Measurements from ENCODE around the gene ARMC5. TPM values are rescaled to one million over a fixed set of nuclear protein-coding genes. Genes with fewer than 3 reads are reported as not detected.

ARMC5 gene
- total RNA-seq, 1 experiment from 2014 or later: 10.1 TPM

DNA sequence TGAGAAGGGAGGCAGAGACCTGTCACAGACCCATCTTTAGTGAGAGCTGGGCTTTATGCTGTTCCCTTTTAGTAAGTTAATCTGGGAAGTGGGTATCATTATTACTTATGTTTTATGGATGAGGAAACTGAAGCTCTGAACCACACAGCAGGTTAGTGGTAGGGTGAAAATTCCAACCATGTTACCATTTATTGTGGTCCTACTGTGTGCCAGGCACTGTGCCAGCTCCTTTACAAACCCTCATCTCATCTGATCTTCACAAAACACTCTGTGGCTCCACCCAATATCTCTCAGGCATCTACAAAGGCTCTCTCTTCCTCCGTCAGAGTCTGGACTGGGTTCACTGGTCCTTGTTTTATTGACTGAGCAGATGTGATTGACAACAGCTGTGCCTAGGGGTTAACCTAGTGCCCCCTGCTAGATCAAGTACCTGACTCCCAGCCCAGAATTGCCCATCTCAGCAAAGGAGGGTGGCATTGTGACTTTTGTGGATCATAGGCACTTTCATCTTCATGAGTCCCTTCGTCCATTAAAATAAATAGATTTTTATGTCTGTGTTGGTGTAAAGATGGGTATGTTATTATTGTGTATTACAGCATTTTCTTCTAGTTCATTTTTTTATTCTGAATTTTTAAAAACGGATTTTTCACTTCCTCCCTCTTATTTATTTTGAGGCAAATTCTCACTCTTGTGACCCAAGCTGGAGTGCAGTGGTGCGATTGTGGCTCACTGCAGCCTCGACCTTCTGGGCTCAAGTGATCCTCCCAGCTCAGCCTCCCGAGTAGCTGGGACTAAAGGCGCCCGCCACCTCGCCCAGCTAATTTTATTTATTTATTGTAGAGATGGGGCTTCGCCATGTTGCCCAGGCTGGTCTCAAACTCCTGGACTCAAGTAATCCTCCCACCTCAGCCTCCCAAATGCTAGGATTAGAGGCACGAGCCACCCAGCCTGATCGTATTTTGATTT, 15.8 kb downstream of the ARMC5 start:
- TF ChIP-seq CTCF (IDR thresholded peaks at IDR 0.05; ENCODE audit: unreplicated experiment): no peak
- CTCF ChIA-PET: interaction anchor here (0.7 to 3.5 kb wide), 5 partner anchors 10 to 90 kb away, joined by 3 to 14 read pairs (median 3); no protein-coding TSS in a partner anchor
- no peak overlapping the region for H3K4me3 Mint-ChIP-seq (ENCODE audit: unreplicated experiment)
- no peak for DNase-seq (ENCODE audit: unreplicated experiment)
- no peak overlapping the region for H3K27ac Mint-ChIP-seq (ENCODE audit: low read depth, unreplicated experiment)
- intact Hi-C loops (cut with micrococcal nuclease): no loop called here
- peaks cover under 1% of the 10 kb centered on the region for H3K27me3 Mint-ChIP-seq (ENCODE audit: insufficient read depth, unreplicated experiment)
- H3K9me3 Mint-ChIP-seq (ENCODE audit: unreplicated experiment): no peaks in the 10 kb centered on the region
- BruUV-seq (replicated peaks): no TSS peak
- POLR2A ChIA-PET: no interaction called here
- peaks cover 11% of the 10 kb centered on the region for H3K36me3 Mint-ChIP-seq (ENCODE audit: insufficient read depth, unreplicated experiment)
- H3K4me1 Mint-ChIP-seq (ENCODE audit: insufficient read depth, unreplicated experiment): peaks cover 22% of the 10 kb centered on the region

DNA sequence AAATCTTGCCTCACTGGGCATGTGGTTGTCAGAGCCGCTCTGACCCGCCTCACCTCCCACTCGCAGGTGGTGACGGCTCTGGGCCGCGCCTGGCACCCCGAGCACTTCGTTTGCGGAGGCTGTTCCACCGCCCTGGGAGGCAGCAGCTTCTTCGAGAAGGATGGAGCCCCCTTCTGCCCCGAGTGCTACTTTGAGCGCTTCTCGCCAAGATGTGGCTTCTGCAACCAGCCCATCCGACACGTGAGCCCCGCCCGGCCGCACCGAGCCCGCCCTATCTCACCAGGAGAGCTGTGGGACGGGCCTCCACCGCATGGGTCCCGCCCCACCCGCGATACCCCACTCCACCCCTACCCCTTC, 16.6 kb downstream of the ARMC5 start:
- Mint-ChIP-seq H3K27ac (ENCODE audit: low read depth, unreplicated experiment) (no peak overlapping the region), H3K36me3 (ENCODE audit: insufficient read depth, unreplicated experiment) (peaks cover 11% of the 10 kb centered on the region), H3K4me1 (ENCODE audit: insufficient read depth, unreplicated experiment) (peaks cover 22% of the 10 kb centered on the region), H3K9me3 (ENCODE audit: unreplicated experiment) (no peaks in the 10 kb centered on the region), H3K27me3 (ENCODE audit: insufficient read depth, unreplicated experiment) (peaks cover 9% of the 10 kb centered on the region), H3K4me3 (ENCODE audit: unreplicated experiment) (no peak overlapping the region)
- CTCF ChIA-PET: interaction anchor here (0.5 to 3.5 kb wide), 2 partner anchors 15 to 823 kb away, joined by 3 to 14 read pairs; no protein-coding TSS in a partner anchor
- no peak for DNase-seq (ENCODE audit: unreplicated experiment)
- no peak for TF ChIP-seq CTCF (IDR thresholded peaks at IDR 0.05; ENCODE audit: unreplicated experiment)
- POLR2A ChIA-PET: no interaction called here
- intact Hi-C loops (cut with micrococcal nuclease): no loop called here
- BruUV-seq (replicated peaks): no TSS peak

DNA sequence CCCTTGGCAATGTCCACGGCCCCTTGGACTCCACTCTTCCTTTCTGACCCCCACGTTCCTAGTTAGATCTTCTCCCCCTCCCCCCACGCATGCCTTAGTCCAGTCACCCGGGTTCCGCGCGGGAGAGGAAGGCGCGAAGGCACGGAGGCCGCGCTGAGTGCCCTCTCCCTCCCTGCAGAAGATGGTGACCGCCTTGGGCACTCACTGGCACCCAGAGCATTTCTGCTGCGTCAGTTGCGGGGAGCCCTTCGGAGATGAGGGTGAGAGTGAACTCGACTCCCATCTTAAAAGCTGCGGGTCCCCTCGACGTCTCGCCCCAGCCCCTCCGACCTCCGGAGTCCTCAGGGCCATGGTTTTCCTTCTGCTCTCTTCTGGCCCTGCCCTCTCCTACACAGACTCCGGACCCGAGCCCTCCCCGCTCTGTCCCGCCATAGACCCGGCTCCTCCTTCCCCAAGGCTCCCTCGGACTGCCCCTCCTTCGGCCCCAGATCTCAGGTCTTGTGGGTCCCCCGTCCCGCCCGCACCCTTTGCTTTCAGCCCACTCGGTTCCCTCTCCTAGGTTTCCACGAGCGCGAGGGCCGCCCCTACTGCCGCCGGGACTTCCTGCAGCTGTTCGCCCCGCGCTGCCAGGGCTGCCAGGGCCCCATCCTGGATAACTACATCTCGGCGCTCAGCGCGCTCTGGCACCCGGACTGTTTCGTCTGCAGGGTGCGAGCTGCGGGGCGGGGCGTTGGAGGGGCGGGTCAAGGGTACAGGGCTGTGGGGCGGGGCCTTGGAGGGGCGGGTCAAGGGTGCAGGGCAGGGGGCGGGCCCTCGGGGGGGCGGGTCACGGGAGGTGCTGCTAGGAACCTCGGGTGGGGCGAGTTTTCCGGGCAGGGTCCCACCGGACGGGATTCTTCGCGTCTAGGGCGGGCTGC, 17.3 kb downstream of the ARMC5 start:
- BruUV-seq (replicated peaks): no TSS peak
- Mint-ChIP-seq H3K9me3 (ENCODE audit: unreplicated experiment) (no peaks in the 10 kb centered on the region), H3K27me3 (ENCODE audit: insufficient read depth, unreplicated experiment) (peaks cover 13% of the 10 kb centered on the region), H3K4me3 (ENCODE audit: unreplicated experiment) (no peak overlapping the region), H3K36me3 (ENCODE audit: insufficient read depth, unreplicated experiment) (peaks cover 11% of the 10 kb centered on the region), H3K4me1 (ENCODE audit: insufficient read depth, unreplicated experiment) (peaks cover 15% of the 10 kb centered on the region), H3K27ac (ENCODE audit: low read depth, unreplicated experiment) (no peak overlapping the region)
- intact Hi-C loops (cut with micrococcal nuclease): no loop called here
- POLR2A ChIA-PET: no interaction called here
- CTCF ChIA-PET: interaction anchor here (0.5 kb wide), 1 partner anchor 824 kb away, joined by 3 read pairs; no protein-coding TSS in a partner anchor
- no peak for DNase-seq (ENCODE audit: unreplicated experiment)
- no peak for TF ChIP-seq CTCF (IDR thresholded peaks at IDR 0.05; ENCODE audit: unreplicated experiment)
